ENCODE results near the gene GABRQ. TPM values are rescaled to one million over a fixed set of nuclear protein-coding genes. Genes with fewer than 3 reads are reported as not detected.

GABRQ gene
- total RNA-seq, 1 experiment from 2014 or later = not detected

GRCh38 chrX:152641996-152642395 is 4.3 kb downstream of the GABRQ start:
- Histone ChIP-seq H3K9me3 (ENCODE audit: low read depth, low read length, poor library complexity, severe bottlenecking) (no peaks in the 10 kb centered on the region), H3K36me3 (ENCODE audit: insufficient read depth, low read length, poor library complexity, severe bottlenecking) (no peaks in the 10 kb centered on the region), H3K4me1 (ENCODE audit: insufficient read depth, low read length, poor library complexity, severe bottlenecking) (no peaks in the 10 kb centered on the region), H3K4me3 (ENCODE audit: low read depth, low read length, poor library complexity, severe bottlenecking) (no peak overlapping the region), H3K27me3 (replicated peaks; ENCODE audit: insufficient read depth, low read depth, low read length, poor library complexity) (peaks cover 39% of the 10 kb centered on the region), H3K27ac (ENCODE audit: low read depth, low read length, poor library complexity, severe bottlenecking) (no peak overlapping the region)
- TF ChIP-seq EZH2 (IDR thresholded peaks at IDR 0.05; ENCODE audit: borderline replicate concordance, low read depth, low read length, poor library complexity, severe bottlenecking) (no peak), CTCF (conservative IDR thresholded peaks at IDR 0.05; ENCODE audit: low read depth, low read length) (peak; percentile 24; the same call in 1 of the 2 replicates)
- ChIA-PET POLR2A (ENCODE audit: low non-redundant PET) (no interaction called here), CTCF (interaction anchor here (1.5 kb wide), 1 partner anchor 9 kb away, joined by 4 read pairs; no protein-coding TSS in a partner anchor)
- intact Hi-C loops (cut with micrococcal nuclease; ENCODE audit: unreplicated experiment) = no loop called here
- no TSS peak for BruUV-seq (replicated peaks)
- DNase-seq (ENCODE audit: low spot score) = peak; percentile 6

GRCh38 chrX:152642931-152643564 is 5.4 kb downstream of the GABRQ start:
- H3K27me3 ChIP-seq (replicated peaks; ENCODE audit: insufficient read depth, low read depth, low read length, poor library complexity) = peaks cover 40% of the 10 kb centered on the region
- no peak overlapping the region for H3K27ac ChIP-seq (ENCODE audit: low read depth, low read length, poor library complexity, severe bottlenecking)
- TF ChIP-seq EZH2 (IDR thresholded peaks at IDR 0.05; ENCODE audit: borderline replicate concordance, low read depth, low read length, poor library complexity, severe bottlenecking) = no peak
- no peak for TF ChIP-seq CTCF (conservative IDR thresholded peaks at IDR 0.05; ENCODE audit: low read depth, low read length)
- intact Hi-C loops (cut with micrococcal nuclease; ENCODE audit: unreplicated experiment) = no loop called here
- CTCF ChIA-PET = interaction anchor here (1.5 kb wide), 1 partner anchor 11 kb away, joined by 4 read pairs; no protein-coding TSS in a partner anchor
- DNase-seq (ENCODE audit: low spot score) = no peak
- no peaks in the 10 kb centered on the region for H3K36me3 ChIP-seq (ENCODE audit: insufficient read depth, low read length, poor library complexity, severe bottlenecking)
- POLR2A ChIA-PET (ENCODE audit: low non-redundant PET) = no interaction called here
- H3K9me3 ChIP-seq (ENCODE audit: low read depth, low read length, poor library complexity, severe bottlenecking) = no peaks in the 10 kb centered on the region
- no TSS peak for BruUV-seq (replicated peaks)
- H3K4me3 ChIP-seq (ENCODE audit: low read depth, low read length, poor library complexity, severe bottlenecking) = no peak overlapping the region
- H3K4me1 ChIP-seq (ENCODE audit: insufficient read depth, low read length, poor library complexity, severe bottlenecking) = no peaks in the 10 kb centered on the region

GRCh38 chrX:152646961-152647360 is 9.3 kb downstream of the GABRQ start:
- BruUV-seq (replicated peaks) = no TSS peak
- ChIA-PET POLR2A (ENCODE audit: low non-redundant PET) (no interaction called here), CTCF (no interaction called here)

More at GRCh38 chrX:152646961-152647360, 9.3 kb downstream of the GABRQ start:
- H3K9me3 ChIP-seq (ENCODE audit: low read depth, low read length, poor library complexity, severe bottlenecking) = no peaks in the 10 kb centered on the region
- H3K4me1 ChIP-seq (ENCODE audit: insufficient read depth, low read length, poor library complexity, severe bottlenecking) = no peaks in the 10 kb centered on the region
- no peak overlapping the region for H3K4me3 ChIP-seq (ENCODE audit: low read depth, low read length, poor library complexity, severe bottlenecking)
- intact Hi-C loops (cut with micrococcal nuclease; ENCODE audit: unreplicated experiment) = no loop called here
- no peaks in the 10 kb centered on the region for H3K36me3 ChIP-seq (ENCODE audit: insufficient read depth, low read length, poor library complexity, severe bottlenecking)
- DNase-seq (ENCODE audit: low spot score) = no peak
- no peak overlapping the region for H3K27ac ChIP-seq (ENCODE audit: low read depth, low read length, poor library complexity, severe bottlenecking)
- peaks cover 35% of the 10 kb centered on the region for H3K27me3 ChIP-seq (replicated peaks; ENCODE audit: insufficient read depth, low read depth, low read length, poor library complexity)
- TF ChIP-seq CTCF (conservative IDR thresholded peaks at IDR 0.05; ENCODE audit: low read depth, low read length) (no peak), EZH2 (IDR thresholded peaks at IDR 0.05; ENCODE audit: borderline replicate concordance, low read depth, low read length, poor library complexity, severe bottlenecking) (no peak)
